SK-N-SH (cell line): ENCODE results near the gene ADAM33. TPM values are rescaled to one million over a fixed set of nuclear protein-coding genes. Genes with fewer than 3 reads are reported as not detected.
A peak's percentile ranks its signal among the peaks of the same experiment; 100 is the strongest.

Source experiments
- CTCF ChIA-PET: fragments of 300-600, 350-600 bp; formaldehyde crosslinking; extraction: SDS; loops from one replicate; lab custom pipeline; 2021; lab: Yijun Ruan, JAX
- POLR2A ChIA-PET: fragments of 350-600 bp; sonication (Branson Sonifier 250); formaldehyde crosslinking; extraction: SDS; loops from one replicate; lab custom pipeline; 2020; ENCODE audit warnings: antibody characterized with exemption, inconsistent platforms; lab: Yijun Ruan, JAX
- DNase-seq: peaks from one replicate; pipeline ENCODE4 v3.0.0; 2012
- H2AFZ ChIP-seq: fragments of 200-600 bp; sonication (generic); 2 replicates; pipeline ENCODE4 v1.8.1; 2016; ENCODE audit warnings: antibody characterized with exemption, mild to moderate bottlenecking, low read depth
- H3F3A ChIP-seq: fragments of 200-600 bp; sonication (generic); replicated peaks from 2 replicates; pipeline ENCODE3; 2016; ENCODE audit warnings: antibody characterized with exemption, mild to moderate bottlenecking; ENCODE audit not compliant: insufficient read depth
- H3K27ac ChIP-seq, 2 experiments: fragments of 200-500 bp in 1 of 2; fragments of 200-600 bp in 1 of 2; sonication (Bioruptor generic) in 1 of 2; sonication (generic), shearing (Covaris generic) in 1 of 2; 2 replicates each; pipeline versions ENCODE4 v1.5.1 to v1.6.1; 2014 to 2016; ENCODE audit warnings: low read depth in 2 of 2, inconsistent platforms in 1 of 2, low read length in 1 of 2, mild to moderate bottlenecking in 1 of 2, mixed read lengths in 1 of 2
- H3K27me3 ChIP-seq: fragments of 200-600 bp; sonication (generic), shearing (Covaris generic); 2 replicates; pipeline ENCODE4 v1.6.1; 2016; ENCODE audit warnings: mixed run types; ENCODE audit not compliant: insufficient read depth
- H3K36me3 ChIP-seq, 2 experiments: fragments of 200-500 bp in 1 of 2; fragments of 200-600 bp in 1 of 2; sonication (Bioruptor generic) in 1 of 2; sonication (generic) in 1 of 2; replicated peaks in 1 of 2; 2 replicates each; pipeline versions ENCODE3 to v1.5.1; 2014 to 2016; ENCODE audit warnings: low read length in 1 of 2, mild to moderate bottlenecking in 1 of 2; ENCODE audit not compliant: insufficient read depth in 2 of 2, control insufficient read depth in 1 of 2
- H3K4me1 ChIP-seq, 2 experiments: fragments of 200-500 bp in 1 of 2; fragments of 200-600 bp in 1 of 2; sonication (Bioruptor generic) in 1 of 2; sonication (generic), shearing (Covaris generic) in 1 of 2; 2 replicates each; pipeline versions ENCODE4 v1.5.1 to v1.6.1; 2014 to 2016; ENCODE audit warnings: low read depth in 1 of 2, low read length in 1 of 2, mixed run types in 1 of 2; ENCODE audit not compliant: insufficient read depth in 2 of 2, control insufficient read depth in 1 of 2
- H3K4me2 ChIP-seq: fragments of 200-600 bp; sonication (generic), shearing (Covaris generic); 2 replicates; pipeline ENCODE4 v1.6.1; 2017; ENCODE audit warnings: mixed run types
- H3K4me3 ChIP-seq, 2 experiments: fragments of 200-500 bp in 1 of 2; fragments of 200-600 bp in 1 of 2; sonication (Bioruptor generic) in 1 of 2; sonication (generic), shearing (Covaris generic) in 1 of 2; 2 replicates each; pipeline versions ENCODE4 v1.5.1 to v1.8.1; 2014 to 2016; ENCODE audit warnings: low read depth in 2 of 2, inconsistent platforms in 1 of 2, low read length in 1 of 2, mild to moderate bottlenecking in 1 of 2, mixed read lengths in 1 of 2, moderate library complexity in 1 of 2
- H3K79me2 ChIP-seq: fragments of 200-600 bp; sonication (generic); 2 replicates; pipeline ENCODE4 v1.8.1; 2017; ENCODE audit warnings: mild to moderate bottlenecking; ENCODE audit not compliant: insufficient read depth
- H3K9ac ChIP-seq: fragments of 200-600 bp; sonication (generic); 2 replicates; pipeline ENCODE4 v1.6.1; 2017; ENCODE audit warnings: mixed run types
- H3K9me2 ChIP-seq: fragments of 200-600 bp; sonication (generic); 2 replicates; pipeline ENCODE4 v1.6.1; 2017; ENCODE audit warnings: mixed run types
- H3K9me3 ChIP-seq: fragments of 200-600 bp; sonication (generic); 2 replicates; pipeline ENCODE4 v1.6.1; 2017; ENCODE audit warnings: mixed run types, mild to moderate bottlenecking, moderate library complexity
- H4K20me1 ChIP-seq: fragments of 200-600 bp; sonication (generic); 2 replicates; pipeline ENCODE4 v1.6.1; 2017; ENCODE audit warnings: mild to moderate bottlenecking, mixed run types; ENCODE audit not compliant: insufficient read depth
- CHD2 ChIP-seq: fragments of 150-350 bp; IDR thresholded peaks from 2 replicates; pipeline ENCODE4 v1.6.1; 2018; ENCODE audit warnings: low read length; ENCODE audit not compliant: partially characterized antibody
- ELF1 ChIP-seq: IDR thresholded peaks from 2 replicates; pipeline ENCODE4 v1.4.0; 2012
- EP300 ChIP-seq, 2 experiments: IDR thresholded peaks; 2 replicates each; pipeline versions ENCODE4 v1.4.0 to v1.6.1; 2012; ENCODE audit warnings: borderline replicate concordance in 1 of 2, low read depth in 1 of 2, low read length in 1 of 2
- EZH2phosphoT487 ChIP-seq: fragments of 200-600 bp; sonication (generic); IDR thresholded peaks from 2 replicates; pipeline ENCODE4 v1.6.1; 2017; ENCODE audit warnings: low read depth, mixed run types, mild to moderate bottlenecking, antibody characterized with exemption, moderate library complexity, borderline replicate concordance
- FOXJ3 ChIP-seq: sonication (generic); formaldehyde crosslinking; IDR thresholded peaks from 2 replicates; pipeline ENCODE4 v1.5.1; 2020; ENCODE audit warnings: mild to moderate bottlenecking, missing genetic modification reagents
- FOXM1 ChIP-seq: IDR thresholded peaks from 2 replicates; pipeline ENCODE4 v1.4.0; 2012; ENCODE audit warnings: low read depth, mild to moderate bottlenecking
- GABPA ChIP-seq: IDR thresholded peaks from 2 replicates; pipeline ENCODE4 v1.4.0; 2012; ENCODE audit warnings: low read depth, mild to moderate bottlenecking
- GATA2 ChIP-seq: sonication (generic); formaldehyde crosslinking; IDR thresholded peaks from 2 replicates; pipeline ENCODE4 v1.5.0; 2020; ENCODE audit warnings: mild to moderate bottlenecking, missing genetic modification reagents
- MEF2A ChIP-seq: IDR thresholded peaks from 2 replicates; pipeline ENCODE4 v1.4.0; 2012; ENCODE audit warnings: low read depth, borderline replicate concordance
- MXI1 ChIP-seq: IDR thresholded peaks from 2 replicates; pipeline ENCODE4 v1.6.1; 2012; ENCODE audit warnings: mild to moderate bottlenecking, low read depth, low read length, improper control_type of control experiment
- NFIC ChIP-seq: IDR thresholded peaks from 2 replicates; pipeline ENCODE4 v1.4.0; 2012; ENCODE audit warnings: borderline replicate concordance
- NRF1 ChIP-seq: IDR thresholded peaks from 2 replicates; pipeline ENCODE4 v1.6.1; 2012; ENCODE audit warnings: low read depth, mild to moderate bottlenecking, low read length
- POLR2AphosphoS5 ChIP-seq: IDR thresholded peaks from 2 replicates; pipeline ENCODE4 v1.6.1; 2012; ENCODE audit warnings: low read depth, low read length
- TAF1 ChIP-seq: IDR thresholded peaks from 2 replicates; pipeline ENCODE4 v1.6.1; 2012; ENCODE audit warnings: low read depth, mild to moderate bottlenecking, low read length, moderate library complexity, borderline replicate concordance
- TCF12 ChIP-seq: IDR thresholded peaks from 2 replicates; pipeline ENCODE4 v1.4.0; 2012
- WGBS: methylation state at CpG from one replicate; pipeline ENCODE4 v1.1.6; 2017; ENCODE audit warnings: low lambda C conversion rate; 5-methylcytosine and 5-hydroxymethylcytosine counted together
- polyA plus RNA-seq, 3 experiments: library from polyadenylated mRNA; depleted of rRNA; stranded (reverse); fragments of >200 nt; gene quantifications; 2 replicates each; pipeline ENCODE4 v1.2.3, GENCODE V29; 2012
- TF ChIP-seq, protein P1 (sequence below): IDR thresholded peaks from 2 replicates; pipeline ENCODE4 v1.4.0; 2012; ENCODE audit warnings: low read depth
- TF ChIP-seq, protein P2 (sequence below): IDR thresholded peaks from 2 replicates; pipeline ENCODE4; 2012

ADAM33 gene
- polyA plus RNA-seq, 1 of the 3 experiments (the other 2 are of a cell fraction), result 4.8 TPM

- H2AFZ ChIP-seq, result no peak overlapping the region
- H3K27ac ChIP-seq, result no peak overlapping the region
- no peak overlapping the region for H3K4me2 ChIP-seq
- no peaks in the 10 kb centered on the region for H4K20me1 ChIP-seq
- H3K9me3 ChIP-seq, result no peaks in the 10 kb centered on the region
- TF ChIP-seq FOXM1 (no peak), MXI1 (no peak)
- peaks cover 19 to 24% of the 10 kb centered on the region in 2 experiments; a peak in 2 of 4 replicates for H3K4me1 ChIP-seq
- peaks cover 3% of the 10 kb centered on the region for H3F3A ChIP-seq
- H3K79me2 ChIP-seq, result no peaks in the 10 kb centered on the region
- no peak overlapping the region for H3K9ac ChIP-seq
- DNase-seq, result no peak
- H3K9me2 ChIP-seq, result no peaks in the 10 kb centered on the region
- CTCF ChIA-PET, result interaction anchor here (1.3 to 18.7 kb wide), 15 partner anchors 9 to 407 kb away, joined by 3 to 301 read pairs (median 16); partner anchors contain the start of genes ADISSP, AP5S1, CENPB and SIGLEC1
- peaks cover 33% of the 10 kb centered on the region for H3K27me3 ChIP-seq
- no peak overlapping the region for H3K4me3 ChIP-seq
- WGBS, result 86% methylated on average over 2 of the region's 2 CpGs
- POLR2A ChIA-PET, result no interaction called here
- H3K36me3 ChIP-seq, result no peaks in the 10 kb centered on the region
Observed at GRCh38 chr20:3678198-3678597, 3.6 kb downstream of the ADAM33 start.

DNA sequence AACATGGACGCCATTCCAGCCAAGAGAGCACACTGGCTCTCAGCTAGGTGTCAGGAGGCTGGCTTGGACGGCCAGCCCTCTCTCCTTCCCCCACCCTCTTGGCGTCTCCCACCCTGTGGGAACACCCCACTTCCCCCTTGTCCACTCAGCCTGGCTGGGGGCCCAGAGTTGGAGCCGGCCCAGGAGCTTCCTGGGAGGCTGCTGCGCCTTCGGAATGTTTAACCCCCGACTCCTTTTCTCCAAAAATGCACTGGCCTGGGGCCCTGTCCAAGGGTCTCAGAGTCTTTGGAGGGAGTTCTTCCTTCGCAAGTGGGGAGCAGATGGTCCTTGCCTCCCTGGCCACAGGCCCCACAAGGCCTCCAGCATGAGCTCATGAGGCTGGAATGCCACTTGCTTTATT lies 4.1 kb downstream of the ADAM33 start:
- H3K4me1 ChIP-seq, result peaks cover 19 to 24% of the 10 kb centered on the region in 2 experiments; a peak in 2 of 4 replicates
- peak; percentile 48 for TF ChIP-seq TCF12
- TF ChIP-seq EP300 (IDR thresholded peaks at IDR 0.05; ENCODE audit: borderline replicate concordance in 1 of 2, low read depth in 1 of 2, low read length in 1 of 2), result no peak
- TF ChIP-seq, protein P1, sequence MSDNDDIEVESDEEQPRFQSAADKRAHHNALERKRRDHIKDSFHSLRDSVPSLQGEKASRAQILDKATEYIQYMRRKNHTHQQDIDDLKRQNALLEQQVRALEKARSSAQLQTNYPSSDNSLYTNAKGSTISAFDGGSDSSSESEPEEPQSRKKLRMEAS, result 0 out of 2 replicates have a peak, but pooled peaks have one; percentile 28
- H3K9me2 ChIP-seq, result no peaks in the 10 kb centered on the region
- peak overlapping the region; percentile 50; the same call in 1 of the 2 replicates for H3K4me2 ChIP-seq
- peaks cover 3% of the 10 kb centered on the region for H3F3A ChIP-seq
- no peak overlapping the region for H2AFZ ChIP-seq
- H3K9ac ChIP-seq, result no peak overlapping the region
- H3K4me3 ChIP-seq, result no peak overlapping the region
- POLR2A ChIA-PET, result no interaction called here
- H3K9me3 ChIP-seq, result no peaks in the 10 kb centered on the region
- no peaks in the 10 kb centered on the region for H3K36me3 ChIP-seq
- no peaks in the 10 kb centered on the region for H3K79me2 ChIP-seq
- H3K27me3 ChIP-seq, result peaks cover 38% of the 10 kb centered on the region
- CTCF ChIA-PET, result interaction anchor here (1.5 to 18.7 kb wide), 21 partner anchors 9 to 407 kb away, joined by 3 to 301 read pairs (median 13); partner anchors contain the start of genes ADISSP, AP5S1, CENPB and SIGLEC1
- H4K20me1 ChIP-seq, result no peaks in the 10 kb centered on the region
- 63% methylated on average over 7 of the region's 8 CpGs for WGBS
- no peak for DNase-seq
- H3K27ac ChIP-seq, result no peak overlapping the region

DNA sequence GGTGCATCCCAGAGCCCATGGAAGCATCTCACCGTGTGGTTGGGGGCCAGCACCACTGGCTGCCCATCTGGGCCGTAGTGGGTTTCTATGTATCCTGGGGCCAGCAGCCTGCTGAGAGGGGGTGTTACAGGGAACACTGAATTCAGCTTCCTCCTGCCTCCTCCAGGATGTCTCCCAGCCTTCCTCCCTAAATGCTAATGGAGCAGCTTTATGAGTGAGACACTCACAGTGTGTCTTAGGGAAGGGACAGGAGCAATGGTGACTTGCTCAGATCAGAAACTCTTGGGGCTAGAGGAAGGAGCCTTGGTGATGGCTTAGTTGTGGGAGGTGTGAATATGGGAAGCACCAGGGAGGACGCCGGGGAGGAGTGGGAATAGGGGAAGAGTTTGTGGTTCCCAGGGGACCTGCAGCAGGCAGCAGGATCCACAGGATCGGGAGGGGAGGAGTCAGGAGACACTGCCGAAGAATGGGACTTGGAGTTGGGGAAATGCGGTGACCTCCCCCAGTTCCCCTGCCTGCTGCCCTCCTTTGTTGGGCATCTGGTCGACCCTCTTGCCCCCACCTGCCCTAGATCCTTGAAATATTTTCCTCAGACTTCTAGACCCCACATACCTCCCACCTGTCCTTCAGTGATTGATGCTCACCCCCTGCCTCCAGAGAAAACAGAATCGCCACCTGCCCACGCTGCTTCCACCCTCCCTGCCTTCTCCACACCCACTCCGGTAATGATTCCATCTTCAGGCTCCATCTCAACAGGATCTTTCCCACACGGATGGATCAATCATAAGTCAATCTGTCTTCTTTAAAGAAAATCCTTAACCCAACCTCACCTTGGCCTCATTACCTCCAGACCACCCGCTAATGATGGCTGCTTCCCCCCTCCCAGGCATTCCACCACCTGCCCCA lies 6.6 kb downstream of the ADAM33 start:
- H3K9me3 ChIP-seq, result no peaks in the 10 kb centered on the region
- H2AFZ ChIP-seq, result no peak overlapping the region

More for the DNA sequence above, 6.6 kb downstream of the ADAM33 start:
- no peaks in the 10 kb centered on the region for H3K9me2 ChIP-seq
- H4K20me1 ChIP-seq, result no peaks in the 10 kb centered on the region
- no peak for TF ChIP-seq MXI1
- no peak for TF ChIP-seq EP300 (IDR thresholded peaks at IDR 0.05; ENCODE audit: borderline replicate concordance in 1 of 2, low read depth in 1 of 2, low read length in 1 of 2)
- TF ChIP-seq FOXJ3 (CRISPR knock-in tag), result no peak
- no peak for TF ChIP-seq CHD2
- no peak for TF ChIP-seq EZH2phosphoT487
- TF ChIP-seq, protein P1, result no peak
- TF ChIP-seq NRF1, result no peak
- TF ChIP-seq TAF1, result no peak
- no peak for TF ChIP-seq ELF1
- TF ChIP-seq, protein P2, sequence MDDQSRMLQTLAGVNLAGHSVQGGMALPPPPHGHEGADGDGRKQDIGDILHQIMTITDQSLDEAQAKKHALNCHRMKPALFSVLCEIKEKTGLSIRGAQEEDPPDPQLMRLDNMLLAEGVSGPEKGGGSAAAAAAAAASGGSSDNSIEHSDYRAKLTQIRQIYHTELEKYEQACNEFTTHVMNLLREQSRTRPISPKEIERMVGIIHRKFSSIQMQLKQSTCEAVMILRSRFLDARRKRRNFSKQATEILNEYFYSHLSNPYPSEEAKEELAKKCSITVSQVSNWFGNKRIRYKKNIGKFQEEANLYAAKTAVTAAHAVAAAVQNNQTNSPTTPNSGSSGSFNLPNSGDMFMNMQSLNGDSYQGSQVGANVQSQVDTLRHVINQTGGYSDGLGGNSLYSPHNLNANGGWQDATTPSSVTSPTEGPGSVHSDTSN, result no peak
- no peak for TF ChIP-seq GABPA
- TF ChIP-seq MEF2A, result no peak
- no peak for TF ChIP-seq NFIC
- no peak for TF ChIP-seq GATA2 (CRISPR knock-in tag)
- TF ChIP-seq POLR2AphosphoS5, result no peak
- H3K36me3 ChIP-seq, result no peaks in the 10 kb centered on the region
- H3F3A ChIP-seq, result peaks cover 3% of the 10 kb centered on the region
- no peak overlapping the region for H3K4me2 ChIP-seq
- H3K4me1 ChIP-seq, result peaks cover 18 to 19% of the 10 kb centered on the region in 2 experiments; a peak in 2 of 4 replicates
- no peaks in the 10 kb centered on the region for H3K79me2 ChIP-seq
- no peak for DNase-seq
- H3K27ac ChIP-seq, result no peak overlapping the region
- no peak overlapping the region for H3K9ac ChIP-seq
- 20% methylated on average over 13 of the region's 13 CpGs for WGBS
- CTCF ChIA-PET, result interaction anchor here (0.6 to 18.7 kb wide), 31 partner anchors 7 to 321 kb away, joined by 3 to 301 read pairs (median 10); partner anchors contain the start of genes ADISSP, AP5S1, CENPB and SIGLEC1
- POLR2A ChIA-PET, result no interaction called here
- H3K4me3 ChIP-seq, result no peak overlapping the region
- peaks cover 49% of the 10 kb centered on the region for H3K27me3 ChIP-seq
